A549 (cell line): Measurements from ENCODE around the gene NGDN.

Source experiments
- CBX8 ChIP-seq: fragments of 200-600 bp; sonication (generic); IDR thresholded peaks from 2 replicates; pipeline ENCODE4 v1.6.1; 2016
- CEBPB ChIP-seq, 2 experiments: fragments of >200 bp in 1 of 2; sonication (Bioruptor Twin) in 1 of 2; formaldehyde crosslinking in 1 of 2; IDR thresholded peaks; 2 replicates each; pipeline ENCODE4 v1.6.1; 2012 to 2016
- EHMT2 ChIP-seq: fragments of 200-600 bp; sonication (generic); IDR thresholded peaks from 2 replicates; pipeline ENCODE4 v1.6.1; 2016; ENCODE audit warnings: antibody characterized with exemption, low read depth, mild to moderate bottlenecking, moderate library complexity
- TF ChIP-seq, protein P1 (sequence below): fragments of >200 bp; sonication (Bioruptor Twin); formaldehyde crosslinking; IDR thresholded peaks from 3 replicates; pipeline ENCODE4 v1.5.1; 2016
- TF ChIP-seq, protein P2 (sequence below): fragments of 150-350 bp; IDR thresholded peaks from 2 replicates; pipeline ENCODE4 v1.6.1; 2014; ENCODE audit warnings: low read depth, mild to moderate bottlenecking, low read length

DNA sequence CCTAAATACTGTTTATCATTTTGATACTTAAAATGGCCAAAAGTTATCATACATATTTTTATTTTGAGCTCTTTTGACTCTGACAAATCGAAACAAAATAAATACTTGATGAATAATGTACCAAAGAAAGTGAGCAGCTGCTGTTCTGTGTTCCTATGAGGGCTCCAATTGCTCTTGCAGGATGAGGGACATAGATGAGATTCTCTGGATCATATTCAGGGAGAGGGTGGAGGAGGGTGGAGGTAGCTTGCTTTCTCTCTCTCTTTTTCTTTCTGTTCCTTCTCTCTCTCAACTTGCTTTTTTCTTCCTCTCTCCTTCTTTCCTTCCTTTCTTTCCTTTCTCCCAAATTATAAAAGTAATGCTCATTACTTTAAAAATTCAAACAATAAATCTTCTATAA is 25.2 kb upstream of the NGDN start:
- TF ChIP-seq, protein P1, sequence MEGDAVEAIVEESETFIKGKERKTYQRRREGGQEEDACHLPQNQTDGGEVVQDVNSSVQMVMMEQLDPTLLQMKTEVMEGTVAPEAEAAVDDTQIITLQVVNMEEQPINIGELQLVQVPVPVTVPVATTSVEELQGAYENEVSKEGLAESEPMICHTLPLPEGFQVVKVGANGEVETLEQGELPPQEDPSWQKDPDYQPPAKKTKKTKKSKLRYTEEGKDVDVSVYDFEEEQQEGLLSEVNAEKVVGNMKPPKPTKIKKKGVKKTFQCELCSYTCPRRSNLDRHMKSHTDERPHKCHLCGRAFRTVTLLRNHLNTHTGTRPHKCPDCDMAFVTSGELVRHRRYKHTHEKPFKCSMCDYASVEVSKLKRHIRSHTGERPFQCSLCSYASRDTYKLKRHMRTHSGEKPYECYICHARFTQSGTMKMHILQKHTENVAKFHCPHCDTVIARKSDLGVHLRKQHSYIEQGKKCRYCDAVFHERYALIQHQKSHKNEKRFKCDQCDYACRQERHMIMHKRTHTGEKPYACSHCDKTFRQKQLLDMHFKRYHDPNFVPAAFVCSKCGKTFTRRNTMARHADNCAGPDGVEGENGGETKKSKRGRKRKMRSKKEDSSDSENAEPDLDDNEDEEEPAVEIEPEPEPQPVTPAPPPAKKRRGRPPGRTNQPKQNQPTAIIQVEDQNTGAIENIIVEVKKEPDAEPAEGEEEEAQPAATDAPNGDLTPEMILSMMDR = no peak
- TF ChIP-seq EHMT2 (no peak), CBX8 (no peak), CEBPB (IDR thresholded peaks at IDR 0.05) (no peak)
- TF ChIP-seq, protein P2, sequence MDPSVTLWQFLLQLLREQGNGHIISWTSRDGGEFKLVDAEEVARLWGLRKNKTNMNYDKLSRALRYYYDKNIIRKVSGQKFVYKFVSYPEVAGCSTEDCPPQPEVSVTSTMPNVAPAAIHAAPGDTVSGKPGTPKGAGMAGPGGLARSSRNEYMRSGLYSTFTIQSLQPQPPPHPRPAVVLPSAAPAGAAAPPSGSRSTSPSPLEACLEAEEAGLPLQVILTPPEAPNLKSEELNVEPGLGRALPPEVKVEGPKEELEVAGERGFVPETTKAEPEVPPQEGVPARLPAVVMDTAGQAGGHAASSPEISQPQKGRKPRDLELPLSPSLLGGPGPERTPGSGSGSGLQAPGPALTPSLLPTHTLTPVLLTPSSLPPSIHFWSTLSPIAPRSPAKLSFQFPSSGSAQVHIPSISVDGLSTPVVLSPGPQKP = no peak
